Activated CD4-positive, alpha-beta T cell treated with anti-CD3 and anti-CD28 coated beads, Interleukin-2, amount 10 ng/mL, durations not matched to agents 7 days and 5 days (primary cell): ENCODE results near the gene ZFAND3. TPM values are rescaled to one million over a fixed set of nuclear protein-coding genes. Genes with fewer than 3 reads are reported as not detected.

ENCODE experiments used
- CTCF ChIA-PET: fragments of 350-600 bp; sonication (Branson Sonifier 250); formaldehyde crosslinking; loops from one replicate; lab custom pipeline; 2021; ENCODE audit warnings: antibody characterized with exemption; lab: Charles Lee
- POLR2A ChIA-PET: fragments of 350-600 bp; sonication (Branson Sonifier 250); formaldehyde crosslinking; loops from one replicate; lab custom pipeline; 2021; ENCODE audit warnings: antibody characterized with exemption; lab: Charles Lee
- DNase-seq: peaks from one replicate; pipeline ENCODE4 v3.0.0-alpha.2; 2020
- H3K27ac Mint-ChIP-seq: one replicate; pipeline ENCODE4 v1.8.0; 2021; ENCODE audit warnings: mild to moderate bottlenecking, moderate library complexity, mixed read lengths
- H3K27me3 Mint-ChIP-seq: one replicate; pipeline ENCODE4 v1.8.0; 2021; ENCODE audit warnings: mixed read lengths
- H3K36me3 Mint-ChIP-seq: one replicate; pipeline ENCODE4 v1.8.0; 2021; ENCODE audit warnings: low read depth, mixed read lengths
- H3K4me1 Mint-ChIP-seq: one replicate; pipeline ENCODE4 v1.8.0; 2021; ENCODE audit warnings: mixed read lengths
- H3K4me3 Mint-ChIP-seq: one replicate; pipeline ENCODE4 v1.8.0; 2021; ENCODE audit warnings: mild to moderate bottlenecking, moderate library complexity, mixed read lengths
- H3K9me3 Mint-ChIP-seq: one replicate; pipeline ENCODE4 v1.8.0; 2021; ENCODE audit warnings: mixed read lengths
- total RNA-seq, 2 experiments: library from RNA; stranded (reverse); gene quantifications; one replicate each; pipeline ENCODE4 v1.2.3, GENCODE V29; 2021

ZFAND3 gene
- total RNA-seq, 2 experiments from 2014 or later, result 27.4 to 34.7 TPM

DNA sequence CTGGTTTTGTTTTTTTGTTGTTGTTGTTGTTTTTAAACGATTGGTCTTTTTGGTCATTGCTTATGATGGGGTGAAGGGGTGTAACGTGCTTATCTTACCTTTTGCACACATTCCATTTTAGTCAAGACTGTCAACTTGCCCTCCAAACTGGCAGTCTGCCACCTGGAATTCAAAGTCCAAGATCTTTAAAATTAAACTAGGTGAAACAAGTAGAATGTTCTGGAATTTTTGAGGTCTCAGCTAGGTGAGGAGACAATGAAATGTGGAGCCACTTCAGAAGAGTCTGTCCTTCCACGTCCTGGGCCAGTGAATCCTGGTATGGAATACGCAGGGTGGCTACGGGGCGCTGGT is 344.6 kb downstream of the ZFAND3 start:
- Mint-ChIP-seq H3K9me3 (no peaks in the 10 kb centered on the region), H3K36me3 (no peaks in the 10 kb centered on the region), H3K4me1 (no peaks in the 10 kb centered on the region), H3K4me3 (no peak overlapping the region), H3K27me3 (no peaks in the 10 kb centered on the region), H3K27ac (no peak overlapping the region)
- ChIA-PET POLR2A (no interaction called here), CTCF (interaction anchor here (0.5 kb wide), 1 partner anchor 15 kb away, joined by 3 read pairs; no protein-coding TSS in a partner anchor)
- DNase-seq, result no peak

- POLR2A ChIA-PET, result no interaction called here
- no peaks in the 10 kb centered on the region for H3K9me3 Mint-ChIP-seq
- H3K27ac Mint-ChIP-seq, result no peak overlapping the region
- no peak for DNase-seq
- no peaks in the 10 kb centered on the region for H3K4me1 Mint-ChIP-seq
- H3K36me3 Mint-ChIP-seq, result no peaks in the 10 kb centered on the region
- H3K4me3 Mint-ChIP-seq, result no peak overlapping the region
- H3K27me3 Mint-ChIP-seq, result no peaks in the 10 kb centered on the region
- CTCF ChIA-PET, result no interaction called here
These were observed 345.2 kb downstream of the ZFAND3 start for GRCh38 chr6:38164671-38165108.

- no peaks in the 10 kb centered on the region for H3K36me3 Mint-ChIP-seq
- ChIA-PET POLR2A (no interaction called here), CTCF (no interaction called here)
- H3K4me1 Mint-ChIP-seq, result no peaks in the 10 kb centered on the region
- no peaks in the 10 kb centered on the region for H3K9me3 Mint-ChIP-seq
- no peak overlapping the region for H3K4me3 Mint-ChIP-seq
- H3K27ac Mint-ChIP-seq, result no peak overlapping the region
- no peak for DNase-seq
- no peaks in the 10 kb centered on the region for H3K27me3 Mint-ChIP-seq
These were observed 347.1 kb downstream of the ZFAND3 start for GRCh38 chr6:38166411-38167240.

DNA sequence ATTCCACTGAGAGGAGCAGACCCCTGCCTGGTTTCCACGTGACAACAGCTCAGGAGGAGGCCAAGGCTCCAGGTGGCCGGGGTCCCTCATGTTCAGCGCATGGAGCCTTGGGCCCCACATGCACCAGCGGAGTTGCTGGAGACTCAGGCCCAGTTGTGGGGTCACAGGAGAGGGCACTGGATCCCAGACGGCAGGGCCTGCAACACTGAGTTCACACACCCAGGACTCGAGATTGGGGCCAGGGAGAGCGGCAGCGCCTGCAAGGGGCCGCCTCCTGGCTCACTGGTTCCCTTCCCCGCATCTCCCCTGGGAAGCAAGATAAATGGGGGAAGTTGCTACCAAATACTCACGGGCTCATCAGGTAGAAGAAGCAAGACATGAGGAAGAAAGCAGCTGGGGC is 348.1 kb downstream of the ZFAND3 start:
- Mint-ChIP-seq H3K4me3 (no peak overlapping the region), H3K36me3 (no peaks in the 10 kb centered on the region), H3K27me3 (no peaks in the 10 kb centered on the region), H3K9me3 (no peaks in the 10 kb centered on the region), H3K27ac (no peak overlapping the region), H3K4me1 (no peaks in the 10 kb centered on the region)
- DNase-seq, result no peak
- ChIA-PET CTCF (no interaction called here), POLR2A (no interaction called here)

DNA sequence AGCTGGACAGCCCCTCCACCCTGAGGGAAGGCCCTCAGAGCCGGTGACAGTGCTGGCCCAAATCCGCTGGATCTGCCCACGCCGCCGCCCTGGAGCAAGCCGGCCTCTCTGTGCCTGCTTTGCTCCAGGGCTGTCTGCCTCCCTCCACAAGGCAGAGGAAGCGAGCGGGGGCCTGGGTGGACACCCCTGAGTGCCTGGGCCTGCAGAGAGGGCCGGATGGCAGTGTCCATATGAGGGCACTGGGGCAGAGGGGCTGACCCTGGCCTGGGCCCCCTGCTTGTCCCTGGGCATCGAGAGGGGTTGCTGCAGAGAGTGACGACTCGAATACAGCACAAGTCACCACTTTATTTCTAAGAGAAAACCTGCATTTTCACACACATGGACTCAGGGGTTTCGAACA is 348.6 kb downstream of the ZFAND3 start:
- DNase-seq, result no peak
- Mint-ChIP-seq H3K9me3 (no peaks in the 10 kb centered on the region), H3K27me3 (no peaks in the 10 kb centered on the region), H3K4me1 (no peaks in the 10 kb centered on the region), H3K27ac (no peak overlapping the region), H3K36me3 (no peaks in the 10 kb centered on the region), H3K4me3 (no peak overlapping the region)
- CTCF ChIA-PET, result no interaction called here
- POLR2A ChIA-PET, result no interaction called here

- H3K9me3 Mint-ChIP-seq, result no peaks in the 10 kb centered on the region
- no peaks in the 10 kb centered on the region for H3K27me3 Mint-ChIP-seq
- no peaks in the 10 kb centered on the region for H3K36me3 Mint-ChIP-seq
- no peaks in the 10 kb centered on the region for H3K4me1 Mint-ChIP-seq
- ChIA-PET CTCF (interaction anchor here (0.6 kb wide), 1 partner anchor 464 kb away, joined by 6 read pairs; no protein-coding TSS in a partner anchor), POLR2A (no interaction called here)
- no peak for DNase-seq
- no peak overlapping the region for H3K27ac Mint-ChIP-seq
- H3K4me3 Mint-ChIP-seq, result no peak overlapping the region
These were observed 349.2 kb downstream of the ZFAND3 start for GRCh38 chr6:38168699-38169098.

DNA sequence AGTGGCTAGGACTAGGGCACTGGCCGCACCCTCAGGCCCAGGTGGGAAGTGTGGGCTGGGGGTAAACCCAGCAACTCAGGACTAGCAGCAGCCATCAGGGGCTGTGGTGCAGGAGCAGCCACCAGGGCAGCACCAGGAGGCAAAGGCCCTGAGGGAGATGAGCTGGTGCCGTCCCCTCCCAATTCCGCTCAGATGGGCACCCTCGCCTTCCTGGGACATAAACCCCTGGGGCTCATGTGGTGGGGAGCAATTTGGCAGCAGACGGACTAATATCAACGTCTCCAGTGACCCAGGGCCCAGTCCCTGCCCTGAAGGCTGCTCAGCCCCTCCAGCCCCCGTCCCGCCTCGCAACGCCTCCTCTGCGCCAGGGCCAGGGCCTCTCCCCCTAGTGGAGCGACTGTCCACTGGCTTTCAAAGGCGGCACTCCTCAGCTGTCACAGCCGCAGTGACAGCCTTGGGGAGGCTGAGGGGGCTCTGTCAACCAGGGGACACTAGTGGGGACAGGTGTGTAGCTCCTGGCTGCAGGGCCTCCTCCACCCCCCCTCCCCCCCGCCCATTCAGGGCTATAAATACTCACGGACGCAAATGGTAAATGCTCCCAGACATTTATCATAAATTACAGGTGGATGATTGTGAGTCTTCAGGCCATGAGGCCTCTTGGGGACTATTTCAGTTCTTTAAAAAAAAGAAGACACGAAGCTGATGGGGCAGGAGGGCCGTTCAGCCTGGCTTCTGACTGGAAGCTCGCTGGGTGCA is 349.9 kb downstream of the ZFAND3 start:
- ChIA-PET CTCF (interaction anchor here (0.6 kb wide), 1 partner anchor 464 kb away, joined by 6 read pairs; no protein-coding TSS in a partner anchor), POLR2A (no interaction called here)
- no peaks in the 10 kb centered on the region for H3K4me1 Mint-ChIP-seq
- DNase-seq, result no peak
- H3K4me3 Mint-ChIP-seq, result no peak overlapping the region
- no peaks in the 10 kb centered on the region for H3K36me3 Mint-ChIP-seq
- no peaks in the 10 kb centered on the region for H3K9me3 Mint-ChIP-seq
- H3K27ac Mint-ChIP-seq, result peak overlapping the region; percentile 13
- H3K27me3 Mint-ChIP-seq, result no peaks in the 10 kb centered on the region

- no peaks in the 10 kb centered on the region for H3K9me3 Mint-ChIP-seq
- DNase-seq, result no peak
- no peak overlapping the region for H3K4me3 Mint-ChIP-seq
- peak overlapping the region; percentile 13 for H3K27ac Mint-ChIP-seq
- H3K27me3 Mint-ChIP-seq, result no peaks in the 10 kb centered on the region
- no peaks in the 10 kb centered on the region for H3K4me1 Mint-ChIP-seq
- CTCF ChIA-PET, result no interaction called here
- POLR2A ChIA-PET, result no interaction called here
- H3K36me3 Mint-ChIP-seq, result no peaks in the 10 kb centered on the region
These were observed 350.5 kb downstream of the ZFAND3 start for GRCh38 chr6:38169977-38170526.

DNA sequence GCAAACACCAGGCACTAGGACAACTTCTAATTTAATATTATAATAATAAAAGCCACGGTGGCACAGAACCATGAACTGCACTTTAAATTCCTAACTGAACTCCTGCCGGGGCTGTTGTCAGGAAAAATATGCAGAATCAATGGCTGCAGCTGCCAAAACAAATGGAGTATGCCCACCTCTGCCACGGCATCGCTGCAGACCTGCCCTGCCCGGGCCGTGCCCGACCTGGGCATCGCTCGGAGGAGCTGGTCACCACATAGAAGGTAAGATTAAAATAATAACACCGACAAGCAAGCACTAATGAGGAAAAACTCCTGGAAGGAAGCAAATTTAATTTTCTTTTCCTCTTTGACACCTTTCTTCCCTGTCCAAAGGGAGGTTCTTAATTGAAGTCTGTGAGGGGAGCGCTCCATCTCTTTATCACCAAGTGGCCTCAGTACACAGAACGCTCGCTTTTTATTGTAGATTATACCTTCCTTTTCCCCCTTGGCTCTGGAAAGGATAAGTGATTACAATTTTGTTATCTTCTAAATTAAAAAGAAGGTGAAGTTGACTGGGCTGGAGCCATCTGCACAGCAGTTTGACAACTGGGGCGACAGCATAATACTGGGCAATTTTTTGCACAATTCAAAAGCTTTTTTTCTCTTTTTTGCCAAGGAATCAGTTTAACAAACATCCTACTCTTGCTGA is 351.3 kb downstream of the ZFAND3 start:
- Mint-ChIP-seq H3K4me3 (no peak overlapping the region), H3K4me1 (no peaks in the 10 kb centered on the region), H3K27me3 (no peaks in the 10 kb centered on the region), H3K9me3 (no peaks in the 10 kb centered on the region), H3K27ac (no peak overlapping the region), H3K36me3 (no peaks in the 10 kb centered on the region)
- POLR2A ChIA-PET, result no interaction called here
- CTCF ChIA-PET, result no interaction called here
- no peak for DNase-seq

GRCh38 chr6:38171997-38172738 is 352.6 kb downstream of the ZFAND3 start:
- Mint-ChIP-seq H3K4me3 (no peak overlapping the region), H3K9me3 (no peaks in the 10 kb centered on the region), H3K4me1 (no peaks in the 10 kb centered on the region), H3K36me3 (no peaks in the 10 kb centered on the region), H3K27ac (no peak overlapping the region), H3K27me3 (no peaks in the 10 kb centered on the region)
- CTCF ChIA-PET, result no interaction called here
- POLR2A ChIA-PET, result no interaction called here
- DNase-seq, result no peak

DNA sequence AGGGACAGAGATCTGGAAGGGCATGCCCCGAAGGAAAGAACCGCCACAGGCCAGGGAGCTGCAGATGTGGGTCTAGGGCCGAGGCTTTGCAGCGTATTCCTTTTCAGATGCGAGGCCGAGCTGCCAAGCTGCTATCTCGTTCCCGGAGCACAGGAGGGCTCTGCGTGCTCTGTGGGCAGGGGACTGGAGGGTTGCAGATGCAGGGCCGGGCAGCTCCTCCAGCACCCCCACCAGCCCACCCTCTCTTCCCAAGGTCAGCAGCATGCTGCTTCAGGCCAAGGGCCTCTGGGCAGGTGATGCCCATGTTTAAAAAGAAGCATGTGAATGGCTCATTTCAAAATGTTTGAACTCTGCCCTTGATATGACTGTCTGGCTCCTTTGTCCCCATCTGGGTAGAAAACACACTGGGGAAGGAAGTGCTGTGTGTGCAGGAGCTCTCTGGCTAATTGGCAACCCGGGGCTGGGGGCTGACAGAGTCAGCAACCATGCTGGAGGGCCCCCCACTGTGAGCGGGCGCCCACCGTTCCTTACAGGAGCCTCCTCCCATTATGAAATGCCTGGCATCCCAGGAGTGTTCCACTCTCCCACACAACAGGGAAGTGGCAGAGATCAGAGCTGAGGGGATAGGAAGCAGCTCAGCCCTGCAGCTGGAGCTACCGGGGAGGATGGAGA is 353.3 kb downstream of the ZFAND3 start:
- no peak overlapping the region for H3K27ac Mint-ChIP-seq
- H3K4me3 Mint-ChIP-seq, result no peak overlapping the region
- no peak for DNase-seq
- no peaks in the 10 kb centered on the region for H3K4me1 Mint-ChIP-seq
- ChIA-PET CTCF (no interaction called here), POLR2A (no interaction called here)
- no peaks in the 10 kb centered on the region for H3K36me3 Mint-ChIP-seq
- H3K27me3 Mint-ChIP-seq, result no peaks in the 10 kb centered on the region
- H3K9me3 Mint-ChIP-seq, result no peaks in the 10 kb centered on the region

DNA sequence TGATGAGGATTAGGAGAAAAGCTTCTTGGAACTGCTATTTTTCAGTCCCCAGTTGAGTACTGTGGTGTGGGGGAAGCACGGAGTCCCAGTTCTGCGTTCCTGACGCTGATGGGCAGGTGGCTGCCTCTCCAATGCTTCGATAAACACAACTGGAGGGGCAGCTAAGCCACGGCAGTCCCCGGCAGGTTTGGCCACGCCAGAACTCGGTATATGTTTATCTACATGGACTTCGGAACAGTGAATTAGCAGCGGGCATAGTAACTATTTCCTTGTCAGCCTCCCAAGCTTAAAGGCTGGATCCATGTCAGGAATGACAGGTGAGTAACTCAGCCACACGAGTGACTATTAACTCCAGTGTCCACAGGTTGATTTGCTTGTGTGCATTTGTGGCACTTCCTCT is 354.4 kb downstream of the ZFAND3 start:
- no peaks in the 10 kb centered on the region for H3K9me3 Mint-ChIP-seq
- no peak overlapping the region for H3K4me3 Mint-ChIP-seq
- H3K27ac Mint-ChIP-seq, result no peak overlapping the region
- no peaks in the 10 kb centered on the region for H3K27me3 Mint-ChIP-seq
- H3K36me3 Mint-ChIP-seq, result no peaks in the 10 kb centered on the region
- no peak for DNase-seq
- ChIA-PET POLR2A (no interaction called here), CTCF (no interaction called here)
- peaks cover 2% of the 10 kb centered on the region for H3K4me1 Mint-ChIP-seq
